Subcutaneous adipose tissue (tissue), 4 donors: Measurements from ENCODE around the gene OTOF. TPM values are rescaled to one million over a fixed set of nuclear protein-coding genes. Genes with fewer than 3 reads are reported as not detected.

Source experiments
- CTCF ChIP-seq: fragments of 450-650 bp; IDR thresholded peaks from one replicate; pipeline ENCODE4 v1.5.1; 2016; ENCODE audit warnings: low read depth, mild to moderate bottlenecking, control low read depth, antibody characterized with exemption, moderate library complexity
- total RNA-seq, 4 donors: library from RNA; depleted of rRNA; stranded (reverse); fragments of >200 nt; gene quantifications; one replicate each; pipeline ENCODE4 v1.1.0, GENCODE V29; 2016

The OTOF gene
- total RNA-seq, 4 donors from 2014 or later = 0.16 to 0.44 (median 0.17) TPM; not detected in 1

GRCh38 chr2:26464390-26465265 lies 13.3 kb downstream of the OTOF start:
- TF ChIP-seq CTCF = no peak

GRCh38 chr2:26463244-26464192 lies 14.4 kb downstream of the OTOF start:
- TF ChIP-seq CTCF = no peak

GRCh38 chr2:26462511-26463243 lies 15.2 kb downstream of the OTOF start:
- no peak for TF ChIP-seq CTCF

GRCh38 chr2:26462100-26462499 lies 15.8 kb downstream of the OTOF start:
- no peak for TF ChIP-seq CTCF

- TF ChIP-seq CTCF = no peak
These were observed 16.3 kb downstream of the OTOF start for GRCh38 chr2:26461601-26462023.

- TF ChIP-seq CTCF = no peak
These were observed 17.3 kb downstream of the OTOF start for GRCh38 chr2:26460613-26461031.
